Natural killer cell (primary cell): ENCODE data around the gene FILIP1L. TPM values are rescaled to one million over a fixed set of nuclear protein-coding genes. Genes with fewer than 3 reads are reported as not detected.

Experiments
- ATAC-seq, 3 donors: fragments of 150-1000 bp in 2 of 3; fragments of 200-7000 bp in 1 of 3; cut with Tn5 transposase; 1 replicate in 1 of 3; 2 replicates in 2 of 3; pipeline ENCODE4 v1.10.0; 2021; ENCODE audit warnings: mild to moderate bottlenecking in 2 of 3, moderate library complexity in 2 of 3
- DNase-seq, 2 donors: peaks; one replicate each; pipeline versions ENCODE4 v3.0.0 to v3.0.0-alpha.2; 2013 to 2021; ENCODE audit warnings: mixed read lengths in 1 of 2
- H3K27ac ChIP-seq: one replicate; pipeline ENCODE4 v1.5.1; 2013; ENCODE audit warnings: mild to moderate bottlenecking, low read length
- H3K27me3 ChIP-seq: one replicate; pipeline ENCODE4 v1.6.1; 2013; ENCODE audit warnings: low read length; ENCODE audit not compliant: control insufficient read depth, insufficient read depth
- H3K36me3 ChIP-seq: one replicate; pipeline ENCODE4 v1.6.1; 2013; ENCODE audit warnings: low read length; ENCODE audit not compliant: control insufficient read depth, insufficient read depth
- H3K4me1 ChIP-seq: one replicate; pipeline ENCODE4 v1.6.1; 2013; ENCODE audit warnings: low read length; ENCODE audit not compliant: control insufficient read depth, insufficient read depth
- H3K4me3 ChIP-seq: one replicate; pipeline ENCODE4 v1.5.1; 2013; ENCODE audit warnings: low read length
- H3K9me3 ChIP-seq: one replicate; pipeline ENCODE4 v1.6.1; 2013; ENCODE audit warnings: low read length; ENCODE audit not compliant: control insufficient read depth, insufficient read depth
- H3K27ac Mint-ChIP-seq, 2 donors: one replicate each; pipeline ENCODE4 v1.8.0; 2022; ENCODE audit warnings: mild to moderate bottlenecking in 2 of 2, mixed read lengths in 2 of 2, moderate library complexity in 1 of 2
- H3K27me3 Mint-ChIP-seq, 2 donors: one replicate each; pipeline ENCODE4 v1.8.0; 2022; ENCODE audit warnings: low read depth in 2 of 2, mixed read lengths in 2 of 2
- H3K36me3 Mint-ChIP-seq: one replicate; pipeline ENCODE4 v1.8.0; 2022; ENCODE audit warnings: mixed read lengths
- H3K4me1 Mint-ChIP-seq, 2 donors: one replicate each; pipeline ENCODE4 v1.8.0; 2022; ENCODE audit warnings: mixed read lengths in 2 of 2
- H3K4me3 Mint-ChIP-seq: one replicate; pipeline ENCODE4 v1.8.0; 2022; ENCODE audit warnings: mild to moderate bottlenecking, moderate library complexity, mixed read lengths
- H3K9me3 Mint-ChIP-seq, 2 donors: one replicate each; pipeline ENCODE4 v1.8.0; 2022; ENCODE audit warnings: mixed read lengths in 2 of 2
- WGBS: methylation state at CpG from one replicate; pipeline ENCODE4 v1.1.7; 2013; ENCODE audit warnings: missing lambda C conversion rate; ENCODE audit not compliant: insufficient coverage; 5-methylcytosine and 5-hydroxymethylcytosine counted together
- intact Hi-C: fragments of 100-400 bp; cut with micrococcal nuclease; formaldehyde crosslinking; loops from one replicate; pipeline ENCODE4 v1.14.2; 2022
- total RNA-seq, 4 donors: library from RNA; stranded (reverse); fragments of 120-200 nt in 1 of 4; gene quantifications; one replicate each; pipeline versions ENCODE4 v1.2.3 to v1.2.4, GENCODE V29; 2013 to 2022
- TF ChIP-seq, protein P1 (sequence below): fragments of 200-600 bp; IDR thresholded peaks from one replicate; pipeline ENCODE4 v1.8.0; 2022; ENCODE audit warnings: antibody characterized with exemption

FILIP1L gene
- total RNA-seq, 3 donors from 2014 or later (not counting 1 experiment from before 2014, with no cell fraction given), result 0.12 TPM; not detected in 2

DNA sequence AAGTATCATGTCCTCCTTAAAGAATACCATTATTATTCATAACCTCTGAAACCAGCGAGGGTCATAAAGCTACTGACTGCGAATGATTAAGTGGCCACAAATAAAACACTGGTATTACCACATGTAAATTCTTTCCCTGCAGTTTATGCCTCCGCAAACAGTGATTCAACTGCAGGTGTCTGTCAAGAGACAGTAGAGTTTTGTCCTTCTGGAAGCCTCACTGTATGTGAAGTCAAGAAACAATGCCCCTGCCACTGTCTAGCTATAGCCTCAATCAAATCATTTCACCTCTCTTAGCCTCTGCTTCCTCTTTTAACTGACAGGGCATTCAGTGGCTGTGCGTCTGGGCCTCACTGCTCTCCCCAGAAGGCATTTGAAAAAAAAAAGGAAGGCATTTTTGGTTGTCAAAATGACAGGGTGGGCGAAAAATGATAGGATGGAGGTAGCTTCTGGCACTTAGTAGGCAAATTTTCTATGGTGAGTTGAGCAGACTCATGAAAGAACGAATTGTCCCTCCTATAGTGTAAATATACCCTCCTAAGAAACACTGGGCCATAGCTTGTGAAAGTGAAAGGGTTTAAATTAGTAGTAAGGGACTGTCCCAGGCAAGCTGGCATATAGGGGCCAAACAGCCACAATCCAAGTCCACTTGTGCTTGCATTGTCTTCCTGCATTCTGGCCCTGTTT lies 66.7 kb downstream of the FILIP1L start:
- peaks cover 11% of the 10 kb centered on the region for H3K4me1 ChIP-seq
- DNase-seq (peak in 1 of 2 donors; percentile 15), ATAC-seq (peak; percentile 83 to 91 (median 91))
- no peaks in the 10 kb centered on the region for H3K9me3 ChIP-seq
- intact Hi-C loops, result no loop called here
- H3K4me3 ChIP-seq, result no peak overlapping the region
- Mint-ChIP-seq H3K9me3 (no peaks in the 10 kb centered on the region), H3K27me3 (no peaks in the 10 kb centered on the region), H3K27ac (peak overlapping the region; percentile 84 to 87), H3K4me3 (peak overlapping the region; percentile 66), H3K36me3 (no peaks in the 10 kb centered on the region), H3K4me1 (peaks cover 14 to 15% of the 10 kb centered on the region in 2 donors)
- peak overlapping the region; percentile 56 for H3K27ac ChIP-seq
- no peaks in the 10 kb centered on the region for H3K36me3 ChIP-seq
- H3K27me3 ChIP-seq, result no peaks in the 10 kb centered on the region
- TF ChIP-seq, protein P1, sequence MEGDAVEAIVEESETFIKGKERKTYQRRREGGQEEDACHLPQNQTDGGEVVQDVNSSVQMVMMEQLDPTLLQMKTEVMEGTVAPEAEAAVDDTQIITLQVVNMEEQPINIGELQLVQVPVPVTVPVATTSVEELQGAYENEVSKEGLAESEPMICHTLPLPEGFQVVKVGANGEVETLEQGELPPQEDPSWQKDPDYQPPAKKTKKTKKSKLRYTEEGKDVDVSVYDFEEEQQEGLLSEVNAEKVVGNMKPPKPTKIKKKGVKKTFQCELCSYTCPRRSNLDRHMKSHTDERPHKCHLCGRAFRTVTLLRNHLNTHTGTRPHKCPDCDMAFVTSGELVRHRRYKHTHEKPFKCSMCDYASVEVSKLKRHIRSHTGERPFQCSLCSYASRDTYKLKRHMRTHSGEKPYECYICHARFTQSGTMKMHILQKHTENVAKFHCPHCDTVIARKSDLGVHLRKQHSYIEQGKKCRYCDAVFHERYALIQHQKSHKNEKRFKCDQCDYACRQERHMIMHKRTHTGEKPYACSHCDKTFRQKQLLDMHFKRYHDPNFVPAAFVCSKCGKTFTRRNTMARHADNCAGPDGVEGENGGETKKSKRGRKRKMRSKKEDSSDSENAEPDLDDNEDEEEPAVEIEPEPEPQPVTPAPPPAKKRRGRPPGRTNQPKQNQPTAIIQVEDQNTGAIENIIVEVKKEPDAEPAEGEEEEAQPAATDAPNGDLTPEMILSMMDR, result no peak
- WGBS, result 24% methylated on average over 5 of the region's 6 CpGs

GRCh38 chr3:100046986-100047385 lies 67.3 kb downstream of the FILIP1L start:
- Histone ChIP-seq H3K36me3 (no peaks in the 10 kb centered on the region), H3K27me3 (no peaks in the 10 kb centered on the region), H3K27ac (peak overlapping the region; percentile 56), H3K4me1 (peaks cover 11% of the 10 kb centered on the region), H3K9me3 (no peaks in the 10 kb centered on the region), H3K4me3 (no peak overlapping the region)
- H3K36me3 Mint-ChIP-seq, result no peaks in the 10 kb centered on the region
- H3K4me1 Mint-ChIP-seq, result peaks cover 14 to 15% of the 10 kb centered on the region in 2 donors
- H3K4me3 Mint-ChIP-seq, result no peak overlapping the region
- TF ChIP-seq, protein P1, result no peak
- WGBS, result no CpG with 5 or more reads among the region's 2 CpGs
- H3K27me3 Mint-ChIP-seq, result no peaks in the 10 kb centered on the region
- H3K9me3 Mint-ChIP-seq, result no peaks in the 10 kb centered on the region
- no peak for ATAC-seq
- intact Hi-C loops, result no loop called here
- no peak for DNase-seq
- H3K27ac Mint-ChIP-seq, result peak overlapping the region; percentile 84 to 87

DNA sequence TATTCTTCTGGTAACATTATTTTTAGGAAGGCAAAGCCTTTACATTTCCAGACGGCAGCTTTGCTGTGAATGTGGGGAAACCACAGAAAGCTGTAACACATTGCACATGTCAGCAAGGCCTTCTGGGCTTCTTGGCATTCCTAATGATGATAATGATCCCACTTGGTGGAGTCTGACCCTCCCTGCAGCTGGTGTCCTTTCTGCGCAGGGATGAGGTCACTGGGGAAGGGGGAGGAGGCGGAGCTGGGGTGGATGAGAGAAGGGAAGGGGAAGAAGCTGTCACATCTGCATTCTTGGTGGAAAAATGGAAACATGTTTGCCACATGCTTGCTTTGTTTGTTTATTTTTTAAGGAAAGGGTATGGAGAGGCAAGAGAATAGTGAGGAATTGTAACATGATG lies 68.6 kb downstream of the FILIP1L start:
- no peaks in the 10 kb centered on the region for H3K36me3 ChIP-seq
- no peaks in the 10 kb centered on the region for H3K9me3 ChIP-seq
- TF ChIP-seq, protein P1, result no peak
- no peak overlapping the region for H3K4me3 ChIP-seq
- Mint-ChIP-seq H3K4me3 (no peak overlapping the region), H3K36me3 (no peaks in the 10 kb centered on the region), H3K27me3 (no peaks in the 10 kb centered on the region), H3K4me1 (peaks cover 14 to 15% of the 10 kb centered on the region in 2 donors), H3K9me3 (no peaks in the 10 kb centered on the region), H3K27ac (no peak overlapping the region)
- no peak overlapping the region for H3K27ac ChIP-seq
- H3K27me3 ChIP-seq, result no peaks in the 10 kb centered on the region
- WGBS, result 85% methylated on average over 3 of the region's 3 CpGs
- ATAC-seq, result no peak
- peaks cover 11% of the 10 kb centered on the region for H3K4me1 ChIP-seq
- DNase-seq, result no peak
- intact Hi-C loops, result no loop called here

DNA sequence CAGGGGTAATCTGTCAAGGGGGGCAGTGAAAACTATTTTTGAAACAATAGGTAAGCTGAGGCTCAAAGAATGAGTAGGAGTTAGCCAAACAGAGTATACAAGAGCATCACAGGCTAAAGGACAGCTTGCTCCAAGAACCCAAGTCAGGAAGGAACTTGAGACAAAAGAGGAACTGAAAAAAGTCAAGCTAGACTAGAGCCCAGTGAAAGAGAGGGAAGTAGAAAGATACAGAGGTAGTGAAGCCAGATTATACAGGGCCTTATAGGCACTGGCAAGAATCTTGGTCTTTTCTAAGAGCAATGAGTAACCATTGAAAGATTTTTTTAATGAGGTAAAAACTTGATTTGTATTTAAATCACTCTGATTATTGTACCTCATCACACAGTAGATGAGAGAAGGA lies 69.9 kb downstream of the FILIP1L start:
- no peaks in the 10 kb centered on the region for H3K9me3 ChIP-seq
- Mint-ChIP-seq H3K4me3 (no peak overlapping the region), H3K9me3 (no peaks in the 10 kb centered on the region), H3K4me1 (peaks cover 14 to 15% of the 10 kb centered on the region in 2 donors), H3K36me3 (no peaks in the 10 kb centered on the region), H3K27me3 (no peaks in the 10 kb centered on the region), H3K27ac (no peak overlapping the region)
- no peaks in the 10 kb centered on the region for H3K27me3 ChIP-seq
- TF ChIP-seq, protein P1, result no peak
- H3K4me3 ChIP-seq, result no peak overlapping the region
- no peak overlapping the region for H3K27ac ChIP-seq
- ATAC-seq (no peak), DNase-seq (no peak)
- H3K36me3 ChIP-seq, result no peaks in the 10 kb centered on the region
- peaks cover 11% of the 10 kb centered on the region for H3K4me1 ChIP-seq
- intact Hi-C loops, result no loop called here
